B cell (primary cell): Measurements from ENCODE around the gene TTC28. TPM values are rescaled to one million over a fixed set of nuclear protein-coding genes. Genes with fewer than 3 reads are reported as not detected.

Experiments used
- ATAC-seq: fragments of 200-7000 bp; cut with Tn5 transposase; one replicate; pipeline ENCODE4 v1.10.0; 2021; ENCODE audit warnings: low read depth, mild to moderate bottlenecking, moderate number of reproducible peaks, moderate library complexity
- CTCF ChIA-PET: fragments of 350-600 bp; sonication (Branson Sonifier 250); formaldehyde crosslinking; loops from one replicate; lab custom pipeline; 2021; ENCODE audit warnings: antibody characterized with exemption, inconsistent platforms; lab: Charles Lee
- POLR2A ChIA-PET: fragments of 350-600 bp; sonication (Branson Sonifier 250); formaldehyde crosslinking; loops from one replicate; lab custom pipeline; 2021; ENCODE audit warnings: antibody characterized with exemption; lab: Charles Lee
- DNase-seq: peaks from one replicate; pipeline ENCODE4 v3.0.0; 2013
- H2AFZ ChIP-seq: 2 replicates; pipeline ENCODE4 v1.6.1; 2012; ENCODE audit warnings: mild to moderate bottlenecking, low read depth, low read length; ENCODE audit not compliant: insufficient read depth, poor library complexity, severe bottlenecking
- H3K27ac ChIP-seq, 2 donors: 1 replicate in 1 of 2; 2 replicates in 1 of 2; pipeline ENCODE4 v1.5.1; 2012 to 2013; ENCODE audit warnings: low read length in 2 of 2, mild to moderate bottlenecking in 2 of 2, moderate library complexity in 1 of 2
- H3K27me3 ChIP-seq, 4 experiments: fragments of 200-600 bp in 1 of 4; sonication (generic) in 1 of 4; replicated peaks in 1 of 4; 1 replicate in 2 of 4; 2 replicates in 2 of 4; pipeline versions ENCODE4 v1.6.1 to v1.7.0; 2013 to 2016; ENCODE audit warnings: low read length in 3 of 4, mild to moderate bottlenecking in 2 of 4, mixed read lengths in 1 of 4, moderate library complexity in 1 of 4; ENCODE audit not compliant: insufficient read depth in 4 of 4, control insufficient read depth in 3 of 4; ENCODE audit errors: control extremely low read depth in 1 of 4
- H3K36me3 ChIP-seq, 2 experiments: replicated peaks in 1 of 2; 1 replicate in 1 of 2; 2 replicates in 1 of 2; pipeline versions ENCODE4 v1.6.1 to v1.7.1; 2013; ENCODE audit warnings: low read length in 1 of 2; ENCODE audit not compliant: insufficient read depth in 2 of 2, control insufficient read depth in 1 of 2; ENCODE audit errors: control extremely low read depth in 1 of 2, extremely low read depth in 1 of 2
- H3K4me1 ChIP-seq, 2 donors: fragments of 200-600 bp in 1 of 2; sonication (generic) in 1 of 2; 1 replicate in 1 of 2; 2 replicates in 1 of 2; pipeline versions ENCODE4 v1.5.1 to v1.6.1; 2013 to 2017; ENCODE audit warnings: low read length in 2 of 2; ENCODE audit not compliant: control insufficient read depth in 2 of 2, insufficient read depth in 2 of 2
- H3K4me2 ChIP-seq: replicated peaks from 2 replicates; pipeline ENCODE3; 2012; ENCODE audit warnings: mild to moderate bottlenecking, low read depth, low read length; ENCODE audit not compliant: poor library complexity, severe bottlenecking
- H3K4me3 ChIP-seq, 5 experiments: fragments of 200-600 bp in 1 of 5; sonication (generic) in 1 of 5; 1 replicate in 3 of 5; 2 replicates in 2 of 5; pipeline versions ENCODE4 v1.5.1 to v1.7.0; 2011 to 2016; ENCODE audit warnings: low read length in 4 of 5, mild to moderate bottlenecking in 4 of 5, low read depth in 2 of 5, control low read depth in 1 of 5, moderate library complexity in 1 of 5; ENCODE audit not compliant: insufficient read depth in 1 of 5; ENCODE audit errors: control extremely low read depth in 1 of 5, extremely low read depth in 1 of 5
- H3K79me2 ChIP-seq: fragments of 200-600 bp; sonication (generic); one replicate; pipeline ENCODE4 v1.6.0; 2016; ENCODE audit warnings: low read length; ENCODE audit not compliant: control insufficient read depth, insufficient read depth
- H3K9ac ChIP-seq: fragments of 200-600 bp; sonication (generic); 2 replicates; pipeline ENCODE4 v1.6.1; 2017; ENCODE audit warnings: mild to moderate bottlenecking, low read length, moderate library complexity
- H3K9me3 ChIP-seq, 3 donors: one replicate each; pipeline versions ENCODE4 v1.6.1 to v1.7.1; 2013; ENCODE audit warnings: low read length in 2 of 3; ENCODE audit not compliant: control insufficient read depth in 2 of 3, insufficient read depth in 1 of 3; ENCODE audit errors: control extremely low read depth in 1 of 3
- H4K20me1 ChIP-seq: 2 replicates; pipeline ENCODE4 v1.6.0; 2012; ENCODE audit warnings: mild to moderate bottlenecking, low read length; ENCODE audit not compliant: insufficient read depth, control insufficient read depth, poor library complexity, severe bottlenecking
- H3K27ac Mint-ChIP-seq: one replicate; pipeline ENCODE4 v1.8.0; 2021; ENCODE audit warnings: mixed read lengths
- H3K27me3 Mint-ChIP-seq: one replicate; pipeline ENCODE4 v1.8.0; 2021; ENCODE audit warnings: mixed read lengths
- H3K4me1 Mint-ChIP-seq: one replicate; pipeline ENCODE4 v1.8.0; 2021; ENCODE audit warnings: mixed read lengths
- H3K4me3 Mint-ChIP-seq: one replicate; pipeline ENCODE4 v1.8.0; 2021; ENCODE audit warnings: mixed read lengths
- H3K9me3 Mint-ChIP-seq: one replicate; pipeline ENCODE4 v1.8.0; 2022; ENCODE audit warnings: mixed read lengths; ENCODE audit not compliant: insufficient read depth
- CTCF ChIP-seq: fragments of 200-600 bp; IDR thresholded peaks from one replicate; pipeline ENCODE4 v1.8.0; 2022; ENCODE audit warnings: antibody characterized with exemption, mild to moderate bottlenecking
- EZH2 ChIP-seq: IDR thresholded peaks from 2 replicates; pipeline ENCODE4 v1.6.1; 2012; ENCODE audit warnings: borderline replicate concordance, low read depth, mild to moderate bottlenecking, moderate library complexity, low read length; ENCODE audit not compliant: insufficient read depth, poor library complexity, severe bottlenecking
- WGBS: methylation state at CpG from one replicate; pipeline ENCODE4 v1.1.5; 2013; ENCODE audit warnings: missing lambda C conversion rate; ENCODE audit not compliant: insufficient coverage; 5-methylcytosine and 5-hydroxymethylcytosine counted together
- intact Hi-C: fragments of 100-400 bp; cut with micrococcal nuclease; formaldehyde crosslinking; loops from one replicate; pipeline ENCODE4 v1.10.0; 2022
- polyA plus RNA-seq: library from polyadenylated mRNA; depleted of rRNA; stranded (reverse); fragments of >200 nt; gene quantifications from 2 replicates; pipeline ENCODE4 v1.2.3, GENCODE V29; 2012
- total RNA-seq, 2 donors: library from RNA; stranded (reverse); fragments of 120-200 nt in 1 of 2; gene quantifications; 1 replicate in 1 of 2; 2 replicates in 1 of 2; pipeline versions ENCODE4 v1.2.3 to v1.2.4, GENCODE V29; 2013 to 2022

Gene TTC28
- total and polyA plus RNA-seq, 2 donors (not counting 1 experiment from before 2014, with no cell fraction given), result 4.5 to 7.3 TPM

GRCh38 chr22:28609921-28610320 is 69.7 kb downstream of the TTC28 start:
- Histone ChIP-seq H3K4me1 (no peaks in the 10 kb centered on the region), H3K27ac (no peak overlapping the region), H3K9ac (no peak overlapping the region), H3K4me2 (no peak overlapping the region), H3K9me3 (no peaks in the 10 kb centered on the region), H3K4me3 (no peak overlapping the region), H4K20me1 (no peaks in the 10 kb centered on the region), H3K27me3 (peaks cover 0 to 8% (median 0%) of the 10 kb centered on the region in 4 experiments), H3K36me3 (no peaks in the 10 kb centered on the region), H3K79me2 (no peaks in the 10 kb centered on the region), H2AFZ (no peak overlapping the region)
- TF ChIP-seq EZH2 (no peak), CTCF (no peak)
- DNase-seq (no peak), ATAC-seq (no peak)
- H3K27ac Mint-ChIP-seq, result no peak overlapping the region
- peaks cover 2% of the 10 kb centered on the region for H3K9me3 Mint-ChIP-seq
- 84% methylated on average over 4 of the region's 5 CpGs for WGBS
- intact Hi-C loops, result no loop called here
- H3K27me3 Mint-ChIP-seq, result peaks cover 32% of the 10 kb centered on the region
- POLR2A ChIA-PET, result no interaction called here
- CTCF ChIA-PET, result interaction anchor here (1.0 to 1.3 kb wide), 2 partner anchors 9 to 52 kb away, joined by 3 read pairs; no protein-coding TSS in a partner anchor
- peaks cover 3% of the 10 kb centered on the region for H3K4me1 Mint-ChIP-seq
- no peak overlapping the region for H3K4me3 Mint-ChIP-seq

DNA sequence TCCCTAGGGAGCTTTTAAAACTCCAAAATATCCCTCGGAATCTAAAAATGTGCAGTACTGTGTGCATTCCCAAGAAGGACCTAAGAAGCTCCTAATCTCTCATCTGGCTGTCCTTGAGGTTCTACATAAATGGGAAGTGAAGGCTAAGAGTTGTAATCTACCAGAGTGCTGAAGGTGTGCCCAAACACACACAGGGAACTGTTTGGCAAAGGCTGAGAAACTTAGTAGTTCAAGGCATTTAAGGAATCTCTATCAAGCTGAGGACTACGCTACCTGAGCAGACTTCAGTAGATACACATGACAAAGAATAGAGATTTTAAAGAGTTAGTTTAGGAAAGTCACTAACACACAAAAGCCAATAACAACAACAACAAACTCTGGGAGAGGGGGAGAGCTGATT is 71.1 kb downstream of the TTC28 start:
- Histone ChIP-seq H2AFZ (no peak overlapping the region), H3K27me3 (peaks cover 0 to 8% (median 0%) of the 10 kb centered on the region in 4 experiments), H3K4me1 (no peaks in the 10 kb centered on the region), H3K9me3 (no peaks in the 10 kb centered on the region), H3K79me2 (no peaks in the 10 kb centered on the region), H3K27ac (no peak overlapping the region), H4K20me1 (no peaks in the 10 kb centered on the region), H3K4me2 (no peak overlapping the region), H3K36me3 (no peaks in the 10 kb centered on the region), H3K9ac (no peak overlapping the region), H3K4me3 (no peak overlapping the region)
- Mint-ChIP-seq H3K4me1 (peaks cover under 1% of the 10 kb centered on the region), H3K27ac (no peak overlapping the region), H3K27me3 (peaks cover 32% of the 10 kb centered on the region), H3K9me3 (no peaks in the 10 kb centered on the region), H3K4me3 (no peak overlapping the region)
- TF ChIP-seq CTCF (no peak), EZH2 (no peak)
- DNase-seq, result no peak
- intact Hi-C loops, result no loop called here
- CTCF ChIA-PET, result interaction anchor here (1.6 kb wide), 1 partner anchor 222 kb away, joined by 10 read pairs; no protein-coding TSS in a partner anchor
- no peak for ATAC-seq
- POLR2A ChIA-PET, result interaction anchor here (0.6 kb wide), 1 partner anchor 13 kb away, joined by 8 read pairs; no protein-coding TSS in a partner anchor
- no CpG with 5 or more reads among the region's 2 CpGs for WGBS
